Tibial nerve (tissue), 4 donors: ENCODE results near the gene BACH2.

Experiments used
- EP300 ChIP-seq, 2 donors: sonication (generic); formaldehyde crosslinking; IDR thresholded peaks; one replicate each; pipeline ENCODE4 v1.6.1; 2017; ENCODE audit warnings: antibody characterized with exemption in 2 of 2, mild to moderate bottlenecking in 1 of 2
- POLR2A ChIP-seq, 2 donors: fragments of 450-650 bp; IDR thresholded peaks; one replicate each; pipeline ENCODE4 v1.6.1; 2017; ENCODE audit warnings: antibody characterized with exemption in 2 of 2, mild to moderate bottlenecking in 2 of 2, moderate library complexity in 2 of 2
- TF ChIP-seq, protein P1 (sequence below), 5 experiments: fragments of 200-600 bp in 3 of 5; fragments of 450-650 bp in 2 of 5; sonication (generic) in 3 of 5; IDR thresholded peaks; one replicate each; pipeline ENCODE4 v1.5.1; 2016 to 2019; ENCODE audit warnings: antibody characterized with exemption in 5 of 5, mild to moderate bottlenecking in 3 of 5, moderate library complexity in 2 of 5

- TF ChIP-seq, protein P1, sequence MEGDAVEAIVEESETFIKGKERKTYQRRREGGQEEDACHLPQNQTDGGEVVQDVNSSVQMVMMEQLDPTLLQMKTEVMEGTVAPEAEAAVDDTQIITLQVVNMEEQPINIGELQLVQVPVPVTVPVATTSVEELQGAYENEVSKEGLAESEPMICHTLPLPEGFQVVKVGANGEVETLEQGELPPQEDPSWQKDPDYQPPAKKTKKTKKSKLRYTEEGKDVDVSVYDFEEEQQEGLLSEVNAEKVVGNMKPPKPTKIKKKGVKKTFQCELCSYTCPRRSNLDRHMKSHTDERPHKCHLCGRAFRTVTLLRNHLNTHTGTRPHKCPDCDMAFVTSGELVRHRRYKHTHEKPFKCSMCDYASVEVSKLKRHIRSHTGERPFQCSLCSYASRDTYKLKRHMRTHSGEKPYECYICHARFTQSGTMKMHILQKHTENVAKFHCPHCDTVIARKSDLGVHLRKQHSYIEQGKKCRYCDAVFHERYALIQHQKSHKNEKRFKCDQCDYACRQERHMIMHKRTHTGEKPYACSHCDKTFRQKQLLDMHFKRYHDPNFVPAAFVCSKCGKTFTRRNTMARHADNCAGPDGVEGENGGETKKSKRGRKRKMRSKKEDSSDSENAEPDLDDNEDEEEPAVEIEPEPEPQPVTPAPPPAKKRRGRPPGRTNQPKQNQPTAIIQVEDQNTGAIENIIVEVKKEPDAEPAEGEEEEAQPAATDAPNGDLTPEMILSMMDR (IDR thresholded peaks at IDR 0.05), result no peak
- TF ChIP-seq POLR2A (IDR thresholded peaks at IDR 0.05) (no peak), EP300 (IDR thresholded peaks at IDR 0.05) (no peak)
Observed at GRCh38 chr6:90173262-90173925, 123.2 kb downstream of the BACH2 start.
